ENCODE results near the gene COX7A2L. TPM values are rescaled to one million over a fixed set of nuclear protein-coding genes. Genes with fewer than 3 reads are reported as not detected.
"Not testable (repeated sequence)": the region's sequence is repeated elsewhere in the genome, so short reads cannot be mapped to it uniquely, and the experiment has no call there.

Gene COX7A2L
- total RNA-seq, 1 donor from 2014 or later = 85.7 TPM

DNA sequence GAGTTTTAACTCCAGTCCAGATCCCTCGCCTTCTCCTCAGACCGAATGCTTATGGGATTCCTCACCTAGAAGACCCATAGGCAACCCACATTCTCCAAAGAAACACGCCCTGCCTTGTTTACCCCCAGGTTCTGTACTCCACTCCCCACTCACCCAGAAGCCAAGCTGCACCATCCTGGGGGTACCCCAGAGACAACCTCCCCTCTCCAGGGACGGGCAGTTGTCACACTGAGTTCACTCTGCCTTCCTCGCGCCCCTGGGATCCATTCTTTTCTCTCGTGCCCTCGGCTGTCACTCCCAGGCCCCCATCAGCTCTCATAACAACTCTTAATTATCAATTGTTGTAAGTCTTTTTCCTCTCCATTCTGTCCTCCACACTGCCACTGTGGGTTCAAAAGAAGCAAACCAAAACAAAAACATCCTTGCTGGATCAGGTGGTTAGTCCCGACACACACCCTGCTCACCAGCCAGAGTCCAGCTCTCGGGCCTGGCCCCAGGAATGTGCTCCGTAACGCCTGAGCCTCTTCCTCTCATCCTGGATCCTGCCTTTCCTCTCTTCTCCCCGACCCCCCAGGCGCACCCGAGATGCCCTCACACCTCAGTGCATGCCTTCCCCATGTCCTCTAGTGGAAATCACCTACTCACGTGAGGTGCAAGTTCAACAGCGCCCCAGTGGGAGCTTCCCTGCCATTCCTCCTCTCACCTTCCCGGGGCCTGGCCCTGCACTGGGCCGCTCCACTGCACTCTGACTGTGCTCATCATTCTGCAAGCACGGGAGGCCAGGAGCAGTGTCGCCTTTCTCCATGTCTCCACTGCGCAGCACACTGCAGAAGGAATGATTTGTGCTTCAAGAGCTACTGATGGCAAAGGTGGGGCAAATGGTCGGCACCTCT lies 20.7 kb downstream of the COX7A2L start:
- intact Hi-C loops (cut with micrococcal nuclease) = no loop called here

DNA sequence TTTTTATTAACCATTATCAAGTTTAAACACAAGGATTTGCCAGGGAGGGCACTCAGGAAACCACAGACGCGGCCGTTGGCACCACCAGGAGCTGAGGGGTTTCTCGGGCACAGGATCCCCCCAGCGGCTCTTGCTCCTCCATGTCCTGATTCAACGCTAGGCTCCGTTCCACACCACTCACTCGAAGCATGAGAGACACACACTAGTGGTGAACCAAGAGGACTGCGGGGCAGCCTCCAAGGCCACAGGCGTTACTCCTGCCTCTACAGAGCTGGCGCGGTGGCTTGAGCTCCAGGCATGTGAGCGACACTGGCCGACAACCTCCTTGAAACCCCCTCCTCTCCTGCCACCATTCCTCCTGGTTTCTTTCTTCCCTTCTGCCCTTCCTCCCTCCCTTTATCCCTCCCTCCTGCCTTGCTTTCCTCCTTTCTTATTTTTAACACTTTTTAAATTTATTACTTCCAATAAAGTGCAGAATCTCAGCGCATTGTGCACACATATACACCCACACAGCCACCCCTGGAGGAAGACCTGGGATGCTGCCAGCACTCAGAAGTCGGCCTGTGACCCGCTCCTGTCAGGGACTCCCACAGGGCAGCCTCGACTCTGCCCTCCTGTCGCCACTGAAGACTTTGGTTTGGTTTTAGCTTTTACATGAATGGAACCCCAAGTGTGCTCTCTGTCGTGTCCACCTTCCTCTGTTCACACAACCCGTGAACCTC lies 21.7 kb downstream of the COX7A2L start:
- intact Hi-C loops (cut with micrococcal nuclease) = no loop called here

DNA sequence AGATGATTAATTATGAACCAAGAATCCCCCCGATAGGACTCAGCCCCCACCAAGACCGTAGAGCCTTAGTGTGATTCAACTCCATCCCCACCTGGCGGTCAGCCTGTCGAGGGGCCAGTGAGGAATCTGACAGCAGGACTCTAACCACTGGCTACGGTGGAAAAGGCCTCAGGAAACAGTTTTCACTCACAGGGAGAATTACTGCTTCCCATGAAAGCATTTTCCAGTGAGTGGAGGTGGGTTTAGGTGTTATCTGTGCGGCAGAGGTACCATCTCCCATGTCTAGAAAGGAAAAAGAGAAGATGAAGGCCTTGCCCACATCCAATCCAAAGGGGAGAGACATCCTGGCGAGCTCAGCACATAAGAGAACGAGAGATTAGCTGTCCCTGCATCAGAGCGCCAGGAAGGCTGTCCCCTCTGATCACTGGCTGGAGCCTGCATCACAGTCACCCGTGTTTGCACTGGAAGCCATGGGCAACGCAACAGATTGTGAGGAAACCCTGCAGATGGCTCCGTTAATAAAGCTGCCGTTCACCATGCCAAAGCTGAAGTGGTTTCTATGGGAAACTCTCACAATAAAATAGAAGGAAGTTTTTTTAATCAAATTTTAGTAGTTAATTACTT lies 22.3 kb downstream of the COX7A2L start:
- intact Hi-C loops (cut with micrococcal nuclease) = no loop called here

DNA sequence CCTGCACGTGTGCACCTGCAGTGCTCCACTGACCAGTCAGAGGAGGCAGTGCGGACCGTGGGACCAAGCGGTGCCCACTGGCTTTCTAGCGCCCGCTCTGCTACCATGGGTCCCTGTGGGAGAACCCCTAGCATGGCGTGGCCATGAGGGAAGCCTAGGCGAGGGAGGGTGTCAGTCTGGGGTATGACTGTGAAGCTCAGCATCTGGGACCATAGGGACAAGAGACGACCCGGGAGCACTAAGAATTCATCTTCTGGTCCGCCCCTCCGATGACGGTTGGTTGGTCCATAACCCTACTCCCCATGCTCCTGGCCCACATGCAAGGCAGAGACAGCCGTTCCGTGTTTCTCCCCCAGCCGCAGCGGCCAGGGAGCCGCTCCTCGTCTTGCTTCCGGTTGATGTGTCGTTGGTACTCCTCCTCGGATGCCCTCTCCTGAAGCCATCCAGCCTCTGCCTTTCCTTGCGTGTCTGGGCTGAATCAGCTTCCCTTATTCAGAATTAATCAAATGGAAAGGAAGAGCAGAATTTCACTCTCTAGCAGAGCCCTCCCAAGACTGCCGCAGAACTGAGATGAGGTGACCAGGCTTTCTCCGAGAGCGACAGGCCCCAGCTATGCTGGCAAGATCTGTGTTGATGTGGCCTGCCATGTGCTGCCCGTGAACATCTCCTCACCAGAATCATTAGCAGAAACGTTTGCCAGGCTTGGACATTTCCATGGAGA lies 23.0 kb downstream of the COX7A2L start:
- intact Hi-C loops (cut with micrococcal nuclease) = no loop called here

DNA sequence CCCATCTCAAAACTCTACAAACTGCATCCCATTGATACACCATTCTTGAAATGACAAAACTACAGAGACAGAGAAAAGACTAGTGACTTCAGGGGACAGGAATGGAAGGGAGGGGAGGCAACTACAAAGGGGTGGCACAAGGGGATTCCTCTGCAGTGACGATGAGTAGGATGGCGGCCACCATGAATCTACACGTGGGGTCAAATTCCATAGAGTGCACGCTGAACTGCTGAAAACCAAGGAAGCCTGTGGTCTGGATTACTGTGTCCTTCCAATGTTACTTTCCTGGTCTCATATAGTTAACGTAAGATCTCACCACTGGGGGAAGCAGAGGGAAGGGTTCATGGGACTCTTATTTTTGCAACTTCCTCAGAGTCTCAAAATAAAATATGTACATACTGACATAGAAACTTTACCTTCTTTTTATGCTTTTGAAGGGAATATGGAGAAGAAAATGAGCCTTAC lies 23.6 kb downstream of the COX7A2L start:
- intact Hi-C loops (cut with micrococcal nuclease) = no loop called here

DNA sequence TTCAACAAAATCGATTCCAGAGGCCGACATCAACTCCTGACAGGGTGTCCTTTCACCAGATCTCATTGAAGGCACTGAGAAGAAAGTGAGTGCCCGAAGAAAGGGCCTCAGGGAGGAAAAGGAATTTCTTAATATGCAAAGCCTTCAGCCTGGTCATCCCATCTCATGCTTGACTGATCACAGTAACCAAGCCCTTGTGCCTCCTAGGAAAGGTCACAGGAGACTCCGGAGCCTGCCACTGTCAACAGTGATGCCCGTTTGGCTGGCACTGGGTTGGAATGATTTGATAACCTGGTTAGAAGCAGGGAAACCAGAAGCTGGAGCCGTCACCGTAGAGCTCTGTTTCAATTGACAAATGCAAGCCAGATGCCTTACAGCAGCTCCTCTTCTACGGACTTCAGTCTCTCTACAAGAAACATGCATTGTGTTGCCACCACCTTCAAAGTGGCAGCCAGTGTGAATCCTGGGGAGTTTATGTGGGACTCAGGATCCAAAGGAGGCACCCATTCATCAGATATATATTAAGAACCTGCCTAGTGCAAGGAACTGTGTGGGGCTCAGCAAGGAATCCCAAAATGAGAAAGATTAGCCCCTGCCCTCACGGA lies 24.6 kb downstream of the COX7A2L start:
- intact Hi-C loops (cut with micrococcal nuclease) = no loop called here

DNA sequence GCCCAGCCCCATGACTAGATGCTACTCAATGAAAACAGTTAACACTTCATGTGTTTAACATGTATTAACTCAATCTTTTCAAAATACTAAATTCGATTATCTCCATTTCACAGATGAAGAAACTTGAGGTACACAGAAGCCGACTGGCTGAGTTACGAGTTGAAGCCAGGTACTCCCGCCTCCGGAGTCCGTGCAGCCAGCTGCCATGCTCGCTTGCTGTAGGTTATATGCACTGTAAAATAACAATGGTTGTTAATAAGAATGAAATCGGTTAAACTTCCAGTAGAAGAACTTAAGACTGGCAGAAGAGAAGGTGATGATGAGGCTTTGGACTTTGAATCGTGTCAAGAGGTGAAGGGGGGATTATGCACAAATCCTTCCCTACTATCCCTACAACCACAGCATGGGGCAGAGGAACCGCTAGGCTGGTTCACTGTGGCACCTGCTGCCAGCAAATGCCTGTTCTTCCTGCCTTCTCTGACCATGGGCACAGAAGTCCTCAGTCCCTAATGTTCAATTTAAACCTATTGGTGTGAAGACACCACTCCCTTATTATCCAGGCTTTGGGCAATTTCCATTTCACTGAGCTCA lies 25.4 kb downstream of the COX7A2L start:
- intact Hi-C loops (cut with micrococcal nuclease) = no loop called here

DNA sequence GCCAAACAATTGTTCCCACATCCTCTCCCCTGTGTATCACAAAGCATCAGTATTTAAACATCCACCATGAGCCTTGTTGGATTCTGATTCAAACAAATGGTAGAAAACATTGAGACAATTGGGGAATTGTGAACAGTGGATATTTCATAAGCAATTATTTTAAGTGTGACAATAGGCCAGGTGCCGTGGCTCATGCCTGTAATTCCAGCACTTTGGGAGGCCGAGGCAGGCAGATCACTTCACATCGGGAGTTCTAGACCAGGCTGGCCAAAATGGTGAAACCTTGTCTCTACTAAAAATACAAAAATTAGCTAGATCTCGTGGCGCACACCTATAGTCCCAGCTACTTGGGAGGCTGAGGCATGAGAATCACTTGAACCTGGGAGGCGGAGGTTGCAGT lies 26.2 kb downstream of the COX7A2L start:
- intact Hi-C loops (cut with micrococcal nuclease) = not testable (repeated sequence)

DNA sequence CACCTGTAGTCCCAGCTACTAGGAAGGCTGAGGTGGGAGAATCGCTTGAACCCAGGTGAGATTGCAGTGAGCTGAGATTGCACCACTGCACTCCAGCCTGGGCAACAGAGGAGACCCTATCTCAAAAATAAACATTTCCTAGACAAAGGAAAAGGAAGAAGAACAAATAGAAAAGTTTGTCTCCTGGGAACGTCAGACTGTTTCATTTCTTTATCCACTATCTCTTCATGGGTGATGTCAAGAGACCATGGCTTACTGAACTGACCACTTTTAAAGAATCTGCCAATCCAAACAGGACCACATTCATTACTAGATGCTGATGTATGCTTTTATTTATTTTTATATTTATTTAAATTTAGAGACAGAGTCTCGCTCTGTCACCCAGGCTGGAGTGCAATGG lies 26.8 kb downstream of the COX7A2L start:
- intact Hi-C loops (cut with micrococcal nuclease) = no loop called here

DNA sequence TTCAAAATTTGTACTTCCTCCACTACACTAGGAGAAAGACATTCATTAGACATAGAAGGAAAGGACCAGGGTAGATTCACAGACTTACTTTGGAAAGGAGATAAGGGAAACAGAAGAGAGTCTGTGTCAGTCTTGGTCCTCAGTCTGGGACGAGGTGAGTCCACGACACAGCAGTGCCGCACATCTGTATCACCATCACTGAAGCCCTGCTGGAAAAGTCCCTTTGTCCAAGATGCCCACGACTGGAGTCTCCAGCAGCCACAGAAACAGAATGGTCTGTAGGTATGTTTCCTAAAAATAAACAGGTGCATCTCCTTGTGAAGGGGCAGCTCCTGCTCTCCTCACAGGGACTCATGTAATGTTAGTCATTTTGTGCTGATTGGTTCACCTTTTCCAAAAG lies 27.4 kb downstream of the COX7A2L start:
- intact Hi-C loops (cut with micrococcal nuclease) = no loop called here

DNA sequence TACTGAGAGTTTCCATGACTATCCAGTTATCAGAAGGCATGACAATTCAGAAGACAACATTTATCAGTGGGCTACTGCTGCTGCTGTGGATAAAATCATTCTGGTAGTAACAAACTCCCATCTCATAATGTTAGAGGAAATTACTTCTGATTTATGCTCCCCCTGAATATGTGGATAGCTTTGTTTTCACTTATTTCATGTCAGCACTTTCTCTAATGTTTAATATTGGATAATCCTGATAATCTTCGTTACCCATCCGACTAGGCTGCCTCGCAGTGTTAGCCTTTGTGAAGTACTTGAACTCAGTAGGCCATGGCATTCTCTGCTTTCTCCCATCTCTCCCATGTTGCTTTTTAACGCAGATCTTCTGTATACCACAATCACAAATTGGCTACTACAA lies 28.4 kb downstream of the COX7A2L start:
- intact Hi-C loops (cut with micrococcal nuclease) = no loop called here

DNA sequence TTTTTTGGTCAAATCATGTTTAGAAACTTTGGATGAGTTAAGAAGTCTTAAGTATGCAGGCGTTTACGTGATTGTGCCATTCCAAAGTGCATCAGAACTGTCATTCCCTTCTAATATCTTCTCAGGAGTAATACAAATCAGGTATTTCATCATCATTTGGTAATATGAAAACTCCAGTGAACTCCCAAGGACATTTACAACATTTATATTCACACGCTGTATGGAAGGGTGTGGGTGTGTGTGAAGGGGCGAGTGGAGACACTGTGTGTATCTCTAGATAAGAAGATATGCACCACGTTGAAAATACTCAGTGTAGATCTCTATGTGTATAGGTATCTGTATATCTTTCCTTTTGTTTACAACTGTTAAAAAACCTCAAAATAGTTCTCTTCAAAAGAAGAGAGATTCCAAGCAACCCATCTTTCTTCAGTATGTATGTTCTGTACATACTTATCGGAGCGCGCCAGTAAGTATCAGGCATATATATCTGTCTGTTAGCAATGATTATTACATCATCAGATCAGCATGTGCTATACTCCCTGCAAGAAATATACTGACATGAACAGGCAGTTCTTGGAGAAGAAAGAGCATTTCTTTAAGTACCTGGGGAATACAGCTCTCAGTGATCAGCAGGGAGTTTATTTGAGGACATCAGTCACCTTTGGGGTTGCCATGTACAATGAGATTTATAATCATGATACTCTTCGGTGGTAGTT lies 29.3 kb downstream of the COX7A2L start:
- intact Hi-C loops (cut with micrococcal nuclease) = no loop called here

DNA sequence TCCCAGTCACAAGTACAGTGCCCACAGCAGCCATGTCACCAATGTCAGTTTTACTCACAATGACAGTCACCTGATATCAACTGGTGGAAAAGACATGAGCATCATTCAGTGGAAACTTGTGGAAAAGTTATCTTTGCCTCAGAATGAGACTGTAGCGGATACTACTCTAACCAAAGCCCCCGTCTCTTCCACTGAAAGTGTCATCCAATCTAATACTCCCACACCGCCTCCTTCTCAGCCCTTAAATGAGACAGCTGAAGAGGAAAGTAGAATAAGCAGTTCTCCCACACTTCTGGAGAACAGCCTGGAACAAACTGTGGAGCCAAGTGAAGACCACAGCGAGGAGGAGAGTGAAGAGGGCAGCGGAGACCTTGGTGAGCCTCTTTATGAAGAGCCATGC lies 31.3 kb downstream of the COX7A2L start:
- intact Hi-C loops (cut with micrococcal nuclease) = loop anchor here (5.0 kb wide), 1 partner anchor 132 kb away; no protein-coding TSS in a partner anchor

DNA sequence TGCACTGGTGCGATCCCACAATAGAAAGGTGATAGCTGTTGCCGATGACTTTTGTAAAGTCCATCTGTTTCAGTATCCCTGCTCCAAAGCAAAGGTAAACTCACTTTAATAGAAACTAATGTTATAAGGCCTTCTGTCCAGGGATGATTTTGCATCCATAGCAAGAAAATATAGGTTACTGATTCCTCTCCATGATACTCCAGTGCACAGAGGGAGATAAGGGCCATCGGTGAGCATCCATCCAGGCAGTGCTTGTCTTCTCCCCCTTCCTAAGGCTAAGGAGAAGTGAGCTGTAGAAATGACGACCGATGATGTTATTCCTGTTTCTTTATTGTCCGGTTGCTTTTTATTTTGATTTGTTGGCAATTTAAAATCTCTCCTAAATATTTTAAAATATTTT lies 32.1 kb downstream of the COX7A2L start:
- intact Hi-C loops (cut with micrococcal nuclease) = loop anchor here (1.0 to 5.0 kb wide), 4 partner anchors 132 to 488 kb away; no protein-coding TSS in a partner anchor

DNA sequence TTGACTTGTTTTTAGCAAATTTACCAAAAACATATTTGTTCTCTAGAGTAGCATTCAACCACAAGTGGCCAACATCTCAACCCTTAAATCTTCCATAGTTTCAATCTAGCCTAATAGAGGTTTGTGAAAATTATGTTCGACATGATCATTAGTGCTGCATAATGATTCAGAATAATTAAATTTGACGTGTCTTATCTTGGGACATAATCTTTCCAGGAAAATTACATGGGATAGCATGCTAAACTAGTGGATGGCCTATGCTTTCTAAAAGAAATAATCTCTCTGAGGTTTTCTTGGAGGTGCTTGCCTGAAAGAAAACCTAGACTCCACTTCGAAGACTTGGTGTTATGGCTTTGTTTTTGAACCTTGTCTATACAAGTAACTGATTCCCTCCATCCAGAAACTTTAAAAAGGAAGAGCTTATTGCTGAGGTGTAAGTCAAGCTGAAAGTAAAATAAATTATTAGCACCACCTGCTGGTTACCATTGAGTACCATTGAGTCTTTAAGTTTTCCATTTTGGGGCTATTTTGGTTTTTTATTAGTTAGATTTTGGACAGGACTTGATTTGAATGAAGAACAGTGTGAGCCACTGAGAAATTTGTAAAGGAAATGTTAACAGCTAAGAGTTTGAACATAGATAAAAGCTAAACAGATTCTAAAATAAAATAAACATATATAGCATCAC lies 32.7 kb downstream of the COX7A2L start:
- intact Hi-C loops (cut with micrococcal nuclease) = loop anchor here (1.0 to 5.0 kb wide), 4 partner anchors 131 to 487 kb away; no protein-coding TSS in a partner anchor

DNA sequence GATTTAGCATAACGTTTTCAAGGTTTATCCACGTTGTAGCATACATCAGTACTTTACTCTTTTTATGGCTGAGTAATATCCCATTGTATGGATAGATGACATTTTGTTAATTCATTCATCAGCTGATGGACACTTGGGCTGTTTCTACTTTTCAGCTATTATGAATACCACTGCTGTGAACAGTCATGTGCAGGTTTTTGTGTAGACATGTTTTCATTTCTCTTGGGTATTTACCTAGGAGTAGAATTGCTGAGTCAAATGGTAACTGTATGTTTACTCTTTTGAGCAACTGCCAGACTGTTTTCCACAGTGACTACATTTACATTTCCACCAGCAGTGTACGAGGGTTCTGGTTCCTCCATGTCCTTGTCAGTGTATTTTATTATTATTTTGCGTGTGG lies 33.9 kb downstream of the COX7A2L start:
- intact Hi-C loops (cut with micrococcal nuclease) = loop anchor here (5.0 kb wide), 1 partner anchor 130 kb away; no protein-coding TSS in a partner anchor

DNA sequence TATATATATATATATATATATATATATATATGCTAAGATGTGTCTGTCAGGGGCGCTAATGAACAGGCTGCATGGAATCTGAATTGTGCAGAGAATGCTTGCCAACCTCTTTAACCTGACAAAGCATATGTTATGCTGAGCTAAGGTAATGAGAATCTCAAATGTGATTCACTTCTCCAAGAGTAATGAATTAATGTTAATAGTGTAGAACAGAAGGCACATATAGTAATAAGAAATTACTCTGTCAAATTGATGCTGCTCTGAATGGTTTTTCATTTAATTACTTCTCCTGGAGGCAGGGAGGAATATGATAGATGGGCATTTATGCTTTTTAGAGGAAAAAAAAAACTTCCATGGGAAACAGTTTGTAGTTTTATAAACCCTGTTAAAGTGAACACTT lies 35.4 kb downstream of the COX7A2L start:
- intact Hi-C loops (cut with micrococcal nuclease) = loop anchor here (5.0 kb wide), 1 partner anchor 128 kb away; no protein-coding TSS in a partner anchor

DNA sequence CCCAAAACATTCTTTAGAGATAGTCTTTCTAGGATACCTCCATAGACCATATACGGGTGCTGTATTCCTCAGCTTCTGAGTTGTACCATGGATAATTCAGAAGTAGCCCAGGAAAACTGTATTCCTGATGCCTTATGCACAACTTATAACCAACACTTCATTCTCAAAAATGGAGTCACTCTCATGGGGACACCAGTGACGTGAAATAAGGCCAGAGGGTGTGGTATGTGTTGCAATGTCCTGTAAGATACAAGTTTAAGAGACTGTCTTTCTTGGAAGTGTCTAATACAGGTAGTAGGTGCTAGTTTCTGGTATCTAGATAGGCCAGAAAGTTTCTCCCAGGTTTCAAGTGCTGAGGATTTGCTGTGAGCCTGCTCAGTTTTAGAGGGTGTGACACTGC lies 36.1 kb downstream of the COX7A2L start:
- intact Hi-C loops (cut with micrococcal nuclease) = loop anchor here (5.0 kb wide), 1 partner anchor 128 kb away; no protein-coding TSS in a partner anchor

DNA sequence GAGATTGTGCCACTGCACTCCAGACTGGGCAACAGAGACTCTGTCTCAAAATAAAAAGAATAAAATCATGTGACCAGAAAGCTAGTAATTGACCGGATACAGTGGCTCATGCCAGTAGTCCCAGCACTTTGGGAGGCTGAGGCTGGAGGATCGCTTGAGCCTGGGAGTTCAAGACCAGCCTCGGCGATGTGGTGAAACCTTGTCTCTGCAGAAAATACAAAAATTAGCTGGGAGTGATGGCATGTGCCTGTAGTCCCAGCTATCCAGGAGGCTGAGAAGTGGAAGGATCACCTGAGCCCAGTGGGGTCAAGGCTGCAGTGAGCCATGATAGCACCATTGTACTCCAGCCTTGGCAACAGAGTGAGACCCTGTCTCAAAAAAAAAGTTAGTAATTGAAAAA lies 36.8 kb downstream of the COX7A2L start:
- intact Hi-C loops (cut with micrococcal nuclease) = no loop called here
